Keratinocyte (primary cell): Measurements from ENCODE around the gene SECTM1. TPM values are rescaled to one million over a fixed set of nuclear protein-coding genes. Genes with fewer than 3 reads are reported as not detected.

Experiments
- DNase-seq: peaks from one replicate; pipeline ENCODE4 v3.0.0-alpha.2; 2011; ENCODE audit warnings: low read depth, missing footprints, low spot score
- FAIRE-seq: peaks from 2 replicates; lab custom pipeline; 2011; peaks lifted over from hg19 to GRCh38; lab: Jason Lieb, UNC
- H2AFZ ChIP-seq: 2 replicates; pipeline ENCODE4 v1.6.0; 2012; ENCODE audit warnings: low read length, control low read depth, inconsistent platforms; ENCODE audit not compliant: control insufficient read depth
- H3K27ac ChIP-seq: 2 replicates; pipeline ENCODE4 v1.5.1; 2011; ENCODE audit warnings: low read length; ENCODE audit not compliant: control insufficient read depth, insufficient read depth
- H3K27me3 ChIP-seq: 3 replicates; pipeline ENCODE4 v1.6.0; 2011; ENCODE audit warnings: low read length; ENCODE audit not compliant: control insufficient read depth, insufficient read depth; ENCODE audit errors: extremely low read depth
- H3K36me3 ChIP-seq, 2 experiments: 2 replicates in 1 of 2; 3 replicates in 1 of 2; pipeline ENCODE4 v1.5.1; 2011; ENCODE audit warnings: low read length in 2 of 2, mild to moderate bottlenecking in 1 of 2; ENCODE audit not compliant: control insufficient read depth in 2 of 2, insufficient read depth in 2 of 2; ENCODE audit errors: extremely low read depth in 1 of 2
- H3K4me1 ChIP-seq: 3 replicates; pipeline ENCODE4 v1.5.1; 2011; ENCODE audit warnings: low read length; ENCODE audit not compliant: control insufficient read depth, insufficient read depth; ENCODE audit errors: extremely low read depth
- H3K4me2 ChIP-seq: 3 replicates; pipeline ENCODE4 v1.6.0; 2011; ENCODE audit warnings: low read depth, low read length; ENCODE audit not compliant: control insufficient read depth, insufficient read depth; ENCODE audit errors: extremely low read depth
- H3K4me3 ChIP-seq, 3 experiments: fragments of 200-600 bp in 1 of 3; sonication (generic) in 1 of 3; 2 replicates in 2 of 3; 3 replicates in 1 of 3; pipeline ENCODE4 v1.5.1; 2011 to 2016; ENCODE audit warnings: low read length in 3 of 3, mild to moderate bottlenecking in 3 of 3, control low read depth in 2 of 3, inconsistent platforms in 1 of 3, low read depth in 1 of 3, mixed read lengths in 1 of 3, mixed run types in 1 of 3, moderate library complexity in 1 of 3; ENCODE audit not compliant: control insufficient read depth in 2 of 3, insufficient read depth in 2 of 3; ENCODE audit errors: extremely low read depth in 1 of 3
- H3K79me2 ChIP-seq: 2 replicates; pipeline ENCODE4 v1.6.0; 2012; ENCODE audit warnings: low read length; ENCODE audit not compliant: control insufficient read depth, insufficient read depth
- H3K9ac ChIP-seq: 3 replicates; pipeline ENCODE4 v1.6.0; 2011; ENCODE audit warnings: low read length; ENCODE audit not compliant: control insufficient read depth, insufficient read depth; ENCODE audit errors: extremely low read depth
- H3K9me1 ChIP-seq: 3 replicates; pipeline ENCODE4 v1.6.0; 2011; ENCODE audit warnings: low read length; ENCODE audit not compliant: control insufficient read depth, insufficient read depth; ENCODE audit errors: extremely low read depth
- H3K9me3 ChIP-seq: 2 replicates; pipeline ENCODE4 v1.5.1; 2012; ENCODE audit warnings: low read depth, low read length; ENCODE audit not compliant: control insufficient read depth
- H4K20me1 ChIP-seq: 3 replicates; pipeline ENCODE4 v1.6.0; 2011; ENCODE audit warnings: low read length; ENCODE audit not compliant: control insufficient read depth, insufficient read depth; ENCODE audit errors: extremely low read depth
- EZH2 ChIP-seq: IDR thresholded peaks from one replicate; pipeline ENCODE4 v1.6.1; 2012; ENCODE audit warnings: inconsistent platforms, mild to moderate bottlenecking, low read length, moderate library complexity
- dilution Hi-C: fragments of 300-500 bp; cut with MboI; formaldehyde crosslinking; loops from one replicate; pipeline ENCODE4 v1.7.0; 2020; ENCODE audit warnings: low sequenced_read_pairs; ENCODE audit not compliant: extremely low pct_ligation_motif_present
- polyA plus RNA-seq, 5 experiments: library from polyadenylated mRNA; depleted of rRNA in 3 of 5; stranded (reverse) in 3 of 5; stranded (forward) in 1 of 5; unstranded in 1 of 5; fragments of >200 nt; gene quantifications; 1 replicate in 1 of 5; 2 replicates in 3 of 5; 3 replicates in 1 of 5; pipeline versions ENCODE4 v1.2.1 to v1.2.3, GENCODE V29; 2011 to 2012; ENCODE audit warnings: missing spikeins in 2 of 5, low read depth in 1 of 5, low replicate concordance in 1 of 5
- TF ChIP-seq, protein P1 (sequence below), 3 experiments: IDR thresholded peaks in 1 of 3; conservative IDR thresholded peaks in 1 of 3; optimal IDR thresholded peaks in 1 of 3; 2 replicates in 2 of 3; 3 replicates in 1 of 3; pipeline versions ENCODE3 to v1.5.1; 2011; ENCODE audit warnings: low read length in 3 of 3, mild to moderate bottlenecking in 3 of 3, moderate library complexity in 2 of 3, control low read depth in 1 of 3, inconsistent platforms in 1 of 3; ENCODE audit not compliant: insufficient read depth in 2 of 3; ENCODE audit errors: extremely low read depth in 1 of 3

SECTM1 gene
- polyA plus RNA-seq, 1 donor (not counting 4 experiments of a cell fraction or from before 2014, with no cell fraction given) = 2.0 TPM

DNA sequence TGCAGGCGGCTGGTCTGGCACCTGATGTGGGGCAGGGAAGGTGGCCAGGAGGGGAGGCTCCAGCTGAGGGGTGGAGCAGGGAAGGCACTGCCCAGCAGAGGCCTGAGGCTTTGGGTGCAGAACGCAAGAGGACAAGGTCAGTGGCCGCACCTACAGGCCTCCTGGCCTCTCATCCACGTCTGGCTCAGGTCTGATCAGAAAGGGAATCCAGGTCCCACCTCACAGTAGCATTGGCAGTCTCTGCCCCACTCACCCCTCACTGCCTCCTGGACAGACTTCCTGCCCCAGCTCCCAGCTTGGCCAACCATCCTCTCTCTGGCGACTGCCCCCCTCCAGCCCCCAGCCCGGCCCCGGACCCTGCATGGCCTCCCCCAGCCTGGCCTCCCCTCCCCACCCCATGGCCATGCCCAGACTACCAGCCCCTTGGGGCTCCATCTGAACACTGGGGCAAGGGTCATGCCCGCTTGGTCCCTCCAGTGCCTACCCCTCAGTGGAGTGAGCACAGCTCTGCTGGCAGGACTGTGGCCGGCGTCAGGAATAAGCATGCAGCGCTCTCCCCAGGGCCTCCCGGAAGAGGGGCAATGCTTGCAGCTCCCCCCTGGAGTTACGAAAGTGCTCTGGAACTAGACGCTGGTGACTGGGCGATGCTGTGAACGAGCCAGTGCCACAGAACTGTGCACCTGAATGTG, 42.6 kb upstream of the SECTM1 start:
- H3K9ac ChIP-seq = no peak overlapping the region
- H3K4me3 ChIP-seq = no peak overlapping the region
- no peaks in the 10 kb centered on the region for H3K36me3 ChIP-seq
- no peak for FAIRE-seq
- no peaks in the 10 kb centered on the region for H3K4me1 ChIP-seq
- peaks cover 82% of the 10 kb centered on the region for H3K27me3 ChIP-seq
- no peaks in the 10 kb centered on the region for H4K20me1 ChIP-seq
- H2AFZ ChIP-seq = no peak overlapping the region
- DNase-seq = no peak
- TF ChIP-seq EZH2 = peak; percentile 64
- TF ChIP-seq, protein P1, sequence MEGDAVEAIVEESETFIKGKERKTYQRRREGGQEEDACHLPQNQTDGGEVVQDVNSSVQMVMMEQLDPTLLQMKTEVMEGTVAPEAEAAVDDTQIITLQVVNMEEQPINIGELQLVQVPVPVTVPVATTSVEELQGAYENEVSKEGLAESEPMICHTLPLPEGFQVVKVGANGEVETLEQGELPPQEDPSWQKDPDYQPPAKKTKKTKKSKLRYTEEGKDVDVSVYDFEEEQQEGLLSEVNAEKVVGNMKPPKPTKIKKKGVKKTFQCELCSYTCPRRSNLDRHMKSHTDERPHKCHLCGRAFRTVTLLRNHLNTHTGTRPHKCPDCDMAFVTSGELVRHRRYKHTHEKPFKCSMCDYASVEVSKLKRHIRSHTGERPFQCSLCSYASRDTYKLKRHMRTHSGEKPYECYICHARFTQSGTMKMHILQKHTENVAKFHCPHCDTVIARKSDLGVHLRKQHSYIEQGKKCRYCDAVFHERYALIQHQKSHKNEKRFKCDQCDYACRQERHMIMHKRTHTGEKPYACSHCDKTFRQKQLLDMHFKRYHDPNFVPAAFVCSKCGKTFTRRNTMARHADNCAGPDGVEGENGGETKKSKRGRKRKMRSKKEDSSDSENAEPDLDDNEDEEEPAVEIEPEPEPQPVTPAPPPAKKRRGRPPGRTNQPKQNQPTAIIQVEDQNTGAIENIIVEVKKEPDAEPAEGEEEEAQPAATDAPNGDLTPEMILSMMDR (optimal IDR thresholded peaks at IDR 0.05 in 1 of 3, IDR thresholded peaks at IDR 0.05 in 1 of 3, conservative IDR thresholded peaks at IDR 0.05 in 1 of 3; ENCODE audit: extremely low read depth in 1 of 3, insufficient read depth in 2 of 3, low read length in 3 of 3) = no peak
- no peak overlapping the region for H3K4me2 ChIP-seq
- H3K27ac ChIP-seq = no peak overlapping the region
- H3K9me3 ChIP-seq = no peaks in the 10 kb centered on the region
- dilution Hi-C loops = no loop called here
- H3K9me1 ChIP-seq = no peaks in the 10 kb centered on the region
- H3K79me2 ChIP-seq = no peaks in the 10 kb centered on the region

DNA sequence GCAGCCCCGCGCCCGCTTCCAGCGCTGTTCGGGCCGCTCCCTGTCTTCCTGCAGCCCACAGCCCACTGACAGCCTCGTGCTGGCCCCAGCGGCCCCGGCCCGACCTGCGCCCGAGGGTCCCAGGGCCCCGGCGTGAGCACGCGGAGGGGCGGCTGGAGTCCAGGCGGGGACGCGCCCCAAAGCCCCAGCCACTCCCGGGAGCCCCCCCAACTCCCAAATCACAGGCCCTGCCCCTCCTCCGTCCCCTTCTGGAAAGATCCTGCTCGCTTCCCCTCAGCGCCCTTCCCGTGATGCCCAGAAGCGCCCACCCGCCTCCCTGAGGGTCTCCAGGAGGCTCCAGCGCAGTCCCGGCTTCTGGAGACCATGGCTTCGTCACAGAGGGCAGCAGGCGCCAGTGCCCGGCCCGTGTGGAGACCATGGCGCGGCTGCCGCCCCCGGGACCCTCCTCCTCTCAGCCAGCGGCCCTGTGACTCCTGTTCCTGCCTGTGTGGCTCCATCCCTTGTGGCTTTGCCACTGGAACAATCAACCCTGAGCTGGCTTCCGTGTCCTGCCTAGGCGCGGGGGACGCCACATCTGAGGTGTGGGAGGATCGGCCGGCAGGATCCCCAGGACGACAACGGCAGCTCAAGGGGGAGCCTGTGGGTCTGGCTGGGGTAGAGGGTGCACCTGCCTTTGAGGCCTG, 41.9 kb upstream of the SECTM1 start:
- H3K27ac ChIP-seq = no peak overlapping the region
- no peak overlapping the region for H3K4me3 ChIP-seq
- no peaks in the 10 kb centered on the region for H3K9me3 ChIP-seq
- no peak overlapping the region for H3K9ac ChIP-seq
- no peaks in the 10 kb centered on the region for H3K9me1 ChIP-seq
- peaks cover 82% of the 10 kb centered on the region for H3K27me3 ChIP-seq
- H3K79me2 ChIP-seq = no peaks in the 10 kb centered on the region
- H3K4me1 ChIP-seq = peaks cover 2% of the 10 kb centered on the region
- H2AFZ ChIP-seq = no peak overlapping the region
- no peak overlapping the region for H3K4me2 ChIP-seq
- no peak for TF ChIP-seq EZH2
- TF ChIP-seq, protein P1 (optimal IDR thresholded peaks at IDR 0.05 in 1 of 3, IDR thresholded peaks at IDR 0.05 in 1 of 3, conservative IDR thresholded peaks at IDR 0.05 in 1 of 3; ENCODE audit: extremely low read depth in 1 of 3, insufficient read depth in 2 of 3, low read length in 3 of 3) = no peak
- FAIRE-seq = no peak
- no peak for DNase-seq
- no peaks in the 10 kb centered on the region for H3K36me3 ChIP-seq
- H4K20me1 ChIP-seq = no peaks in the 10 kb centered on the region
- dilution Hi-C loops = no loop called here
